Measurements from ENCODE around the gene ASAP2. TPM values are rescaled to one million over a fixed set of nuclear protein-coding genes. Genes with fewer than 3 reads are reported as not detected.

ASAP2 gene
- total RNA-seq, 1 donor: 66.2 TPM

GRCh38 chr2:9337901-9338300, 131.3 kb downstream of the ASAP2 start:
- Histone ChIP-seq H3K4me1 (ENCODE audit: insufficient read depth, low read length) (peaks cover 15% of the 10 kb centered on the region), H3K4me3 (ENCODE audit: insufficient read depth, low read length) (no peak overlapping the region), H4K20me1 (ENCODE audit: insufficient read depth, low read length) (peaks cover 6% of the 10 kb centered on the region), H3K4me2 (ENCODE audit: insufficient read depth, low read length) (no peak overlapping the region), H3K9me3 (ENCODE audit: low read depth, low read length) (no peaks in the 10 kb centered on the region), H3K79me2 (ENCODE audit: insufficient read depth, low read length) (peaks cover 26% of the 10 kb centered on the region), H3K36me3 (ENCODE audit: insufficient read depth, low read length) (peaks cover 53% of the 10 kb centered on the region), H2AFZ (ENCODE audit: low read length) (no peak overlapping the region), H3K27ac (ENCODE audit: low read depth, low read length) (no peak overlapping the region), H3K27me3 (ENCODE audit: insufficient read depth, low read length) (no peaks in the 10 kb centered on the region)
- no peak for DNase-seq (ENCODE audit: insufficient read length, low spot score, missing footprints)
- TF ChIP-seq, protein P1, sequence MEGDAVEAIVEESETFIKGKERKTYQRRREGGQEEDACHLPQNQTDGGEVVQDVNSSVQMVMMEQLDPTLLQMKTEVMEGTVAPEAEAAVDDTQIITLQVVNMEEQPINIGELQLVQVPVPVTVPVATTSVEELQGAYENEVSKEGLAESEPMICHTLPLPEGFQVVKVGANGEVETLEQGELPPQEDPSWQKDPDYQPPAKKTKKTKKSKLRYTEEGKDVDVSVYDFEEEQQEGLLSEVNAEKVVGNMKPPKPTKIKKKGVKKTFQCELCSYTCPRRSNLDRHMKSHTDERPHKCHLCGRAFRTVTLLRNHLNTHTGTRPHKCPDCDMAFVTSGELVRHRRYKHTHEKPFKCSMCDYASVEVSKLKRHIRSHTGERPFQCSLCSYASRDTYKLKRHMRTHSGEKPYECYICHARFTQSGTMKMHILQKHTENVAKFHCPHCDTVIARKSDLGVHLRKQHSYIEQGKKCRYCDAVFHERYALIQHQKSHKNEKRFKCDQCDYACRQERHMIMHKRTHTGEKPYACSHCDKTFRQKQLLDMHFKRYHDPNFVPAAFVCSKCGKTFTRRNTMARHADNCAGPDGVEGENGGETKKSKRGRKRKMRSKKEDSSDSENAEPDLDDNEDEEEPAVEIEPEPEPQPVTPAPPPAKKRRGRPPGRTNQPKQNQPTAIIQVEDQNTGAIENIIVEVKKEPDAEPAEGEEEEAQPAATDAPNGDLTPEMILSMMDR (IDR thresholded peaks at IDR 0.05; ENCODE audit: extremely low read depth, low read depth, low read length): no peak

DNA sequence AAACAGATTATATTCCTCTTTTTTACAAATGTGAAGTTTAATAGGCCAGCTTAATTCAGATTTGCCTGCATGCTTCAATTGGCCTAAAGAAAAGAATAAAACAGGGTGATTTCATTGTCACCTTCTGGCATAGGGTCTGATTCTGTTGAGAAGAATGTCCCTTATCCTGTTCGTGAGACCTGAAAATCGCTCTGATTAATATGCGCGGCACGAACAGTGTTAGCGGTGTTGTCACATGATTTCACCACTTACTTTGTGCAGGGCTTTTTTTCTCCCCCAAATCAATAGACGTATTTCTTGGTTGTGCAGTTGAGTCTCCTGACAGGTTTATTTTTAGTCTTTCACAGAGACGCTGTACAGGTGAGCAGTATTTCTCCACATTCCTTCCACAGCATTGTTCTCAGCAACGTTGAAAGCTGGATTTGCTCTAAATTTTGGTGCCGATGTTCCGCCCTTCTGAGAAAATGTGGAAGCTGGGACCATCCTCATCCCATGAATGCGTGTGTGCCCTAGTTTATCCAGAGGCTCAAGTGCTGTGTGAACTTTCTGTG, 134.8 kb downstream of the ASAP2 start:
- Histone ChIP-seq H3K4me2 (ENCODE audit: insufficient read depth, low read length) (no peak overlapping the region), H3K79me2 (ENCODE audit: insufficient read depth, low read length) (peaks cover 28% of the 10 kb centered on the region), H3K4me1 (ENCODE audit: insufficient read depth, low read length) (peaks cover 12% of the 10 kb centered on the region), H4K20me1 (ENCODE audit: insufficient read depth, low read length) (peaks cover 5% of the 10 kb centered on the region), H2AFZ (ENCODE audit: low read length) (no peak overlapping the region), H3K36me3 (ENCODE audit: insufficient read depth, low read length) (peaks cover 57% of the 10 kb centered on the region), H3K27me3 (ENCODE audit: insufficient read depth, low read length) (no peaks in the 10 kb centered on the region), H3K4me3 (ENCODE audit: insufficient read depth, low read length) (no peak overlapping the region), H3K27ac (ENCODE audit: low read depth, low read length) (no peak overlapping the region), H3K9me3 (ENCODE audit: low read depth, low read length) (no peaks in the 10 kb centered on the region)
- TF ChIP-seq, protein P1 (IDR thresholded peaks at IDR 0.05; ENCODE audit: extremely low read depth, low read depth, low read length): no peak
- no peak for DNase-seq (ENCODE audit: insufficient read length, low spot score, missing footprints)

GRCh38 chr2:9342659-9343058, 136.0 kb downstream of the ASAP2 start:
- peaks cover 8% of the 10 kb centered on the region for H3K4me1 ChIP-seq (ENCODE audit: insufficient read depth, low read length)
- TF ChIP-seq, protein P1 (IDR thresholded peaks at IDR 0.05; ENCODE audit: extremely low read depth, low read depth, low read length): no peak
- no peaks in the 10 kb centered on the region for H3K9me3 ChIP-seq (ENCODE audit: low read depth, low read length)
- H3K27me3 ChIP-seq (ENCODE audit: insufficient read depth, low read length): no peaks in the 10 kb centered on the region
- no peak overlapping the region for H3K4me3 ChIP-seq (ENCODE audit: insufficient read depth, low read length)
- H3K36me3 ChIP-seq (ENCODE audit: insufficient read depth, low read length): peaks cover 55% of the 10 kb centered on the region
- H3K4me2 ChIP-seq (ENCODE audit: insufficient read depth, low read length): no peak overlapping the region
- peaks cover 29% of the 10 kb centered on the region for H3K79me2 ChIP-seq (ENCODE audit: insufficient read depth, low read length)
- no peak overlapping the region for H2AFZ ChIP-seq (ENCODE audit: low read length)
- DNase-seq (ENCODE audit: insufficient read length, low spot score, missing footprints): no peak
- no peak overlapping the region for H3K27ac ChIP-seq (ENCODE audit: low read depth, low read length)
- H4K20me1 ChIP-seq (ENCODE audit: insufficient read depth, low read length): no peaks in the 10 kb centered on the region

DNA sequence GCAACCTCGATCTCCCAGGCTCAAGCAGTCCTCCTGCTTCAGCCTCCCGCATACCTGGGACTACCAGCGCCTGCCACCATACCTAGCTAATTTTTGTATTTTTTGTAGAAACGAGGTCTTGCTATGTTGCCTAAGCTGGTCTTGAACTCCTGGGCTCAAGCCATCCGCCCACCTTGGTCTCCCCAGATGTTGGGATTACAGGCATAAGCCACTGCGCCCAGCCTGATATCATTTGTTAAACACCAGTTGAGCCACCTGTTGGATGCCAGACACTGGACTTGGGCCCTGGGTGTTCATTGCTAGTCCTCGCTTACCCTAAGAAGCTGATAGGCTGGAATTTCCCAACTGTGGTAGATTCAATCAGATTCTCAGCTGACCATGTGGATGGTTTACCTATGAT, 136.9 kb downstream of the ASAP2 start:
- TF ChIP-seq, protein P1 (IDR thresholded peaks at IDR 0.05; ENCODE audit: extremely low read depth, low read depth, low read length): no peak
- H3K9me3 ChIP-seq (ENCODE audit: low read depth, low read length): no peaks in the 10 kb centered on the region
- H3K27me3 ChIP-seq (ENCODE audit: insufficient read depth, low read length): no peaks in the 10 kb centered on the region
- peaks cover 12% of the 10 kb centered on the region for H3K4me1 ChIP-seq (ENCODE audit: insufficient read depth, low read length)
- peaks cover 21% of the 10 kb centered on the region for H3K79me2 ChIP-seq (ENCODE audit: insufficient read depth, low read length)
- no peak overlapping the region for H3K4me3 ChIP-seq (ENCODE audit: insufficient read depth, low read length)
- H3K4me2 ChIP-seq (ENCODE audit: insufficient read depth, low read length): no peak overlapping the region
- H2AFZ ChIP-seq (ENCODE audit: low read length): no peak overlapping the region
- no peaks in the 10 kb centered on the region for H4K20me1 ChIP-seq (ENCODE audit: insufficient read depth, low read length)
- peaks cover 49% of the 10 kb centered on the region for H3K36me3 ChIP-seq (ENCODE audit: insufficient read depth, low read length)
- DNase-seq (ENCODE audit: insufficient read length, low spot score, missing footprints): no peak
- H3K27ac ChIP-seq (ENCODE audit: low read depth, low read length): no peak overlapping the region

Measured in osteoblast (primary cell).